Body of pancreas (tissue), 4 donors: ENCODE data around the gene EIF3K.

ENCODE experiments used
- CTCF ChIP-seq, 7 experiments: fragments of 450-650 bp in 4 of 7; fragments of 200-600 bp in 3 of 7; sonication (generic) in 3 of 7; IDR thresholded peaks; one replicate each; pipeline ENCODE4 v1.5.1; 2016 to 2019; ENCODE audit warnings: antibody characterized with exemption in 7 of 7
- POLR2A ChIP-seq, 3 donors: fragments of 450-650 bp; IDR thresholded peaks; one replicate each; pipeline ENCODE4 v1.6.1; 2016; ENCODE audit warnings: antibody characterized with exemption in 3 of 3, mild to moderate bottlenecking in 2 of 3

- TF ChIP-seq CTCF (IDR thresholded peaks at IDR 0.05) (no peak), POLR2A (IDR thresholded peaks at IDR 0.05) (no peak)
Observed at GRCh38 chr19:38648769-38649304, 29.8 kb downstream of the EIF3K start.
